ENCODE data around the gene CDK11B. TPM values are rescaled to one million over a fixed set of nuclear protein-coding genes. Genes with fewer than 3 reads are reported as not detected.

CDK11B gene
- total and polyA plus RNA-seq, 2 donors: 6.5 to 44.5 TPM

DNA sequence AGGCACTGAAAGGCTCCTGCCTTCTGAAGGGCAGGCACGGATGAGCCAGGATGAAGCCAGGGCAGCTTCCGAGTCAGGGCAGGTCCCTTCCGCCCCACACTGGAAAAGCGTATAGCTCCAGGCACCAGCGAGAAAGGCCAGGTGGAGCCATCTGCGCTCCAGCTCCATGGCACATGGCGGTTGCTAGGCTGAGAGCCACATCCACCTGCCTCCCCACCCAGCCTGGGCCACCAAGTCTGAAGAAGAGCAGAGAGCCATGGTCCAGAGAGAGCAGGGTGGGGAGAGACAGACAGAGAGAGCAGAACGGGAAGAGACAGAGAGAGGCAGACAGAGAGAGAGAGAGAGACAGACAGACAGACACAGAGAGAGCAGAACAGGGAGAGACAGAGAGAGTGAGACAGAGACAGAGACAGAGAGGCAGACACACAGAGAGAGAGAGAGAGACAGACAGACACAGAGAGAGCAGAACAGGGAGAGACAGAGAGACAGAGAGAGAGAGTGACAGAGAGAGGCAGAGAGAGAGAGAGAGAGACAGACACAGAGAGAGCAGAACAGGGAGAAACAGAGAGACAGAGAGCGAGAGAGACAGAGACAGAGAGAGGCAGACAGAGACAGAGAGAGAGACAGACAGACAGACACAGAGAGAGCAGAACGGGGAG lies 64.1 kb downstream of the CDK11B start:
- Histone ChIP-seq H3K4me3 (ENCODE audit: low read depth, low read length) (no peak overlapping the region), H3K4me1 (ENCODE audit: insufficient read depth) (no peaks in the 10 kb centered on the region), H3K36me3 (ENCODE audit: insufficient read depth) (no peaks in the 10 kb centered on the region), H3K27ac (ENCODE audit: low read depth) (no peak overlapping the region)
- DNase-seq (ENCODE audit: extremely low spot score): no peak
- 64% methylated on average over 10 of the region's 10 CpGs for WGBS

DNA sequence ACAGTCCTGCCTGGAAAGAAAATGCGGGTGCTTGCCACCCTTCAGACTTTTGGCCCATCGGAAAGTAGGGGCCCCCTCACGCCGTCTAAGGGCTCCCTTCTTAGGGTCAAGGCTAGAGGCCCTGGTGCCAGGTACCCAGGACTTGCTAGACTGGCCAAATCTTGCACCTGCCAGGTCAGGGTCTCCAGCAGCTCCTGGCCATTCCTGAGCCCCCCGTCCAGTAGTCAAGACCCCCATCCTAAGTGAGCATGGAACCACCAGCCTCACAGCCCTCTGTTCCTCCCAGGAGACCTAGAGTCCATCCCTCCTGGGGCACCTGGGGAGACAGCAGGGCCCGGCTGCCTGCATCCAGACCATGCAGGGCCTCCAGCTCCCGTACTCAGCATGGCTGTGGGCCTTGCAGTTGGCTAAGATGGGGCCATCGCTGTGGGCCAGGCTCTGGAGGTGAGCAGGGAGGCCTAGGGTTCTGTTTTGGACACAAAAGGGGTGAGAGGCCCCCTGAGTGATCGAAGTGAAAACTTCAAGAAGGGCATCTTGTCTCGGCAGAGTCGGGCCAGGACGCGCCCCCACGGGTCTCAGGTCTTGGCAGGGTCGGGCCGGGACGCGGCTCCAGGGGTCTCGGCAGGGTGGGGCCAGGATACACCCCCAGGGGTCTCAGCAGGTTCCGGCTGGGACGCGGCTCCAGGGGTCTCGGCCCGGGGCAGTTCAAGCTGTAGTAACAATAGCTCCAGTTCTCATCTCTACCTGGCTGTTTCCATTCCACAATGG lies 64.8 kb downstream of the CDK11B start:
- Histone ChIP-seq H3K4me3 (ENCODE audit: low read depth, low read length) (no peak overlapping the region), H3K27ac (ENCODE audit: low read depth) (no peak overlapping the region), H3K36me3 (ENCODE audit: insufficient read depth) (no peaks in the 10 kb centered on the region), H3K4me1 (ENCODE audit: insufficient read depth) (no peaks in the 10 kb centered on the region)
- 86% methylated on average over 24 of the region's 24 CpGs for WGBS
- DNase-seq (ENCODE audit: extremely low spot score): no peak

DNA sequence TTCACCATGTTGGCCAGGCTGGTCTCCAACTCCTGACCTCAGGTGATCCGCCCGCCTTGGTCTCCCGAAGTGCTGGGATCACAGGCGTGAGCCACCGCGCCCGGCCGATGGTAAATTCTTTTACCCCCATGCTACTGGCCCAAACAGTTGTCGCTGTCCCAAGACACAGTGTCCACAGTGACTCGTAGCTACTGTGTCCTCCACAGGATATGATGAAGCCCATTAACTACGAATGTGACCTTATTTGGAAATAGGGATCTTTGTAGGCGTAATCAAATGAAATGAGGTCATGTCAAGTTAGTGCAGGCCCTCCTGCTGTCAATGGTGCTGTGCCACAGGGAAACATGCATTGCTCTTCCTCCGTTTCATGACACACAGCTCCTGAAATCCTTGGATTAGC lies 67.4 kb downstream of the CDK11B start:
- no peak overlapping the region for H3K27ac ChIP-seq (ENCODE audit: low read depth)
- DNase-seq (ENCODE audit: extremely low spot score): no peak
- H3K36me3 ChIP-seq (ENCODE audit: insufficient read depth): no peaks in the 10 kb centered on the region
- H3K4me1 ChIP-seq (ENCODE audit: insufficient read depth): no peaks in the 10 kb centered on the region
- H3K4me3 ChIP-seq (ENCODE audit: low read depth, low read length): no peak overlapping the region
- 88% methylated on average over 13 of the region's 13 CpGs for WGBS

Other genes starting within 250 kb of the CDK11B start
- 5.8 TPM for gene ANKRD65, start 237.7 kb downstream of the CDK11B start, total RNA-seq
- gene ANKRD65, start 237.7 kb downstream of the CDK11B start, polyA plus RNA-seq: 17.7 TPM
- 15.2 TPM for gene VWA1, start 223.3 kb downstream of the CDK11B start, total RNA-seq
- 214 TPM for gene VWA1, start 223.3 kb downstream of the CDK11B start, polyA plus RNA-seq
- gene ATAD3C, start 209.3 kb downstream of the CDK11B start, total RNA-seq: 0.26 TPM
- 3.3 TPM for gene ATAD3C, start 209.3 kb downstream of the CDK11B start, polyA plus RNA-seq
- 11.3 TPM for gene ATAD3B, start 187.2 kb downstream of the CDK11B start, total RNA-seq
- gene ATAD3B, start 187.2 kb downstream of the CDK11B start, polyA plus RNA-seq: 14.3 TPM
- 7.1 TPM for gene ATAD3A, start 146.8 kb downstream of the CDK11B start, total RNA-seq
- 18.8 TPM for gene ATAD3A, start 146.8 kb downstream of the CDK11B start, polyA plus RNA-seq
- 6.7 TPM for gene TMEM240, start 118.4 kb downstream of the CDK11B start, total RNA-seq
- gene TMEM240, start 118.4 kb downstream of the CDK11B start, polyA plus RNA-seq: 31.0 TPM
- gene SSU72, start 84.1 kb downstream of the CDK11B start, total RNA-seq: 38.5 TPM
- 83.5 TPM for gene SSU72, start 84.1 kb downstream of the CDK11B start, polyA plus RNA-seq
- gene FNDC10, start 58.9 kb downstream of the CDK11B start, total RNA-seq: 0.58 TPM
- gene FNDC10, start 58.9 kb downstream of the CDK11B start, polyA plus RNA-seq: 2.2 TPM
- gene MIB2, start 43.5 kb downstream of the CDK11B start, total RNA-seq: 20.9 TPM
- 74.5 TPM for gene MIB2, start 43.5 kb downstream of the CDK11B start, polyA plus RNA-seq
- gene MMP23B, start 26.8 kb downstream of the CDK11B start, total RNA-seq: 45.6 TPM
- gene MMP23B, start 26.8 kb downstream of the CDK11B start, polyA plus RNA-seq: 35.7 TPM
- 29.9 TPM for gene SLC35E2B, start 33.8 kb upstream of the CDK11B start, total RNA-seq
- gene SLC35E2B, start 33.8 kb upstream of the CDK11B start, polyA plus RNA-seq: 34.5 TPM
- gene CDK11A, start 65.4 kb upstream of the CDK11B start, total RNA-seq: 15.2 TPM
- gene CDK11A, start 65.4 kb upstream of the CDK11B start, polyA plus RNA-seq: 20.2 TPM
- 28.0 TPM for gene NADK, start 119.5 kb upstream of the CDK11B start, total RNA-seq
- gene NADK, start 119.5 kb upstream of the CDK11B start, polyA plus RNA-seq: 57.9 TPM
- 123 TPM for gene GNB1, start 232.1 kb upstream of the CDK11B start, total RNA-seq
- 200 TPM for gene GNB1, start 232.1 kb upstream of the CDK11B start, polyA plus RNA-seq